ENCODE results near the gene APOBR.
"Not testable (repeated sequence)": the region's sequence is repeated elsewhere in the genome, so short reads cannot be mapped to it uniquely, and the experiment has no call there.

Gene APOBR

DNA sequence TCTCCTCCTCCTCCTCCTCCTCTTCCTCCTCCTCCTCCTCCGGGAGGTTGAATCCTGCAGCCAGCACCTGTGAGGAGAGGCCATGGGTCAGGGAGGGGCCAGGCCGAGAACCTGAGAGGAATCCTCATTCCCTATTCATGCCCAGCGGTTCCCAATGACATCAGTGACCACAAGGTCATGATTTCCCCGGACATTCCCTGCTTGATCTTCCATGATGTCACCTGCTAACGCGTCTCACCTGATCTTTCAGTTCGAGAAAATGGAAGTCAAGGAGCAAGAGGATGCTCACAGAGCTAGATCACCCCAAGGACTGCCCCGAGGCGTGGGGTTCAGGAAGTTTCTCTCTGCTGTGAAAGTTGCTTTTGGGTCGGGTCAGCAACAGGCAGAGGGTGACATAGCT is 5.4 kb downstream of the APOBR start:
- no peak for DNase-seq

DNA sequence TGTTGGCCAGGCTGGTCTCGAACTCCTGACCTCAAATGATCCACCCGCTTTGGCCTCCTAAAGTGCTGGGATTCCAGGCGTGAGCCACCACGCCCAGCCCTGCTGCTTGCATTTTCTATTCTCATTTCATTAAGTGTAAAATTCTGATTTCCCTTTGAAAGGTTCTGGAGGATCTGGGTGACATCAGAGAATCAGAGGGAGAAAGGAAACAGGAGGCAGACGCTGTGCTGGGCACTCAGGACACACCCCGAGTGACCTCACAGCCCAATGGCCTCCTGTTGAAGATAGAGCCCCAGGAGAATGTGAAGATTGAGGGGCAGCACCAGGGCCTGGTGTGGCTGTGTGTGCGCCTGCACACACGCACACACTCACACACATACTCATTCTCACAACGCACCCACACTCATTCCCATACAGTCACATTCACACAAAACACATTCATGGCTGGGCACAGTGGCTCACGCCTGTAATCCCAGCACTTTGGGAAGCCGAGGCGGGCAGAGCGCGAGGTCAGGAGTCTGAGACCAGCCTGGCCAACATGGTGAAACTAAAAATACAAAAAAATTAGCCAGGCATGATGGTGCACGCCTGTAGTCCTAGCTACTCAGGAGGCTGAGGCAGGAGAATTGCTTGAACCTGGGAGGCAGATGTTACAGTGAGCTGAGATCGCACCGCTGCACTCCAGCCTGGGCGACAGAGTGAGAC is 6.2 kb downstream of the APOBR start:
- DNase-seq: not testable (repeated sequence)

DNA sequence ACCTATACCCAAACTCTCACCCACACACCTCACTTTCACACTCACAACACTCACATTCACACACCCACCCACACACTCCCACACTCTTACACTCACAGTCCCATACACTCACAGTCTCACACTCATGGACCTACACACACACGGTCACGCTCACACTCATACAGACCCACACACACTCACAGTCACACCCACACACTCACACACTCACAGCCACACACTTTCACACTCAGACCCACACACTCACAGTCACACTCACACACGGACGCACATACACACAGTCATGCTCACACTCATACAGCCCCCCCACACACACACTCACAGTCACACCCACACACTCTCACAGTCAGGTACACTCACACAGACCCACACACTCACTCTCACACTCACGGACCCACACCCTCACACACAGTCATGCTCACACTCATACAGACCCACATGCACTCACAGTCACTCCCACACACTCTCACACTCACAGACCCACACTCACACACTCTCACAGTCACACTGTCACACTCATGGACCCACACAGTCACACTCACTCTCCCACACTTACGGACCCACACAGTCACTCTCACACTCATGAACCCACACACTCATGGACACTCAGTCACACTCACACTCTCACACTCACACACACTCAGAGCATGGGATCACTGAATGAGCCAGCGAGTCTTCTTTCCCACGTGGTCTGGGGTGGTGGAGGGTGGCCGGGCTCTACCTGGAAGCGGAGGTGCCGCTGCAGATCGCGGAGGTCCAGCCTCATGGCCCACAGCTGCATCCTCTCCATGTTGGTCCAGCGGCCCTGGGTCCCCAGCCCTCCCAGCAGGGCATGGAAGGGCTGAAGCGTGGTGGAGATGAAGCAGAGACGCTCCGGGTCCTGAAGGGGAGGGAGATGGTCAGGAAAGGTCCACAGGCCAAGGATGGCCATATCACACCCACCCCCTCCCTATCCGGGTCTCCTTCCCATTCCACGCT is 7.1 kb downstream of the APOBR start:
- DNase-seq: no peak

DNA sequence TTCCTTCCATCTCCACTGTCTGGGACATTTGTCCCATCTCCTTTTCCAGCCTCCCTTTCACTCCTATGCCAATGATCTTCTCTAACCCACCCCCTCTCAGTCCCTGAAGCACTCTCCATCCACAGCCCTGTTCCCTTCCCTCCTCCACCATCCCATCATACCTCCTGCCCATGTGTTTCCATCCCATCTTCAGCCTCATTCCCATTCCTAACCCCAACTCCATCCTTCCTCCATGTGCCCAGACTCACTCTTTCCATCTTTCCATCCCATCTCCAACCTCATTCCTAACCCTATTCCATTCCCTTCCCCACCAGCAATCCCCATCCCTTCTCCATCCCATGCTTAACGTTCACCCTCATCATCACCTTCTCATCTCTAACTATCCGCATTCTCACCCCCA is 7.8 kb downstream of the APOBR start:
- DNase-seq: no peak

DNA sequence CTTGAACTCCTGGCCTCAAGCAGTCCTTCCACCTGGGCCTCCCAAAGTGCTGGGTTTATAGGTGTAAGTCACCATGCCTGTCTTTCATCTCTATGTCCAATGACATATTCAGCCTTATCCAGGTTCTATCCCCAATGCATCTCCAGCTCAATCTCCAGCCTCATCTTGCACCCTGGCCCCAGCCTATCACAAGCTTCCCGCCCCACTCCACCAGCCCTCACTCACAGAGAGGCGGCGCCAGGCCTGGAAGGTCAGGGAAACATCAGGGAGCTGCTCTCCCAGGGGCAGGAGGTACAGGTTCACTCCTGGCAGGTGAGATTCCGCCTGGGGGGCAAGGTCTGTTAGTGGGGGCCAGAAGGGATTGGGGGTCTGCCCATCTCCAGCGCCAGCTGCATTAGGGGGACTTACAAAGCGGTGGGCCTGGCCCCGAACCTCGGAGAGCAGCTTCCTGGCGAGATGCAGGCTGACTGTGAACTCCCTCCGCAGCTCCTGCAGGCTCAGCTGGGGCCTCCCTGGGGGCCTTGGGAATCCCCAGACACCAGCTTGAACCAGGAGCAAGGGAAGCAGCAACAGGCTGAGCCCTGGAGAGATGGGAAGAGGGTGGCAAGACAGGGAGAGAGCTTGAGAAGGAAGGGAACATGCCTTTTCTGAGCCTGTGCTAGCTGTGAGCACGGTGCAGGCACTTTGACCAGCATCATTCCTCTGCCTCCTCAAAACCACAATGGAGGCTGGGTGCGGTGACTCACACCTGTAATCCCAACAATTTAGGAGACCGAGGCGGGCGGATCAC is 9.2 kb downstream of the APOBR start:
- DNase-seq: no peak

DNA sequence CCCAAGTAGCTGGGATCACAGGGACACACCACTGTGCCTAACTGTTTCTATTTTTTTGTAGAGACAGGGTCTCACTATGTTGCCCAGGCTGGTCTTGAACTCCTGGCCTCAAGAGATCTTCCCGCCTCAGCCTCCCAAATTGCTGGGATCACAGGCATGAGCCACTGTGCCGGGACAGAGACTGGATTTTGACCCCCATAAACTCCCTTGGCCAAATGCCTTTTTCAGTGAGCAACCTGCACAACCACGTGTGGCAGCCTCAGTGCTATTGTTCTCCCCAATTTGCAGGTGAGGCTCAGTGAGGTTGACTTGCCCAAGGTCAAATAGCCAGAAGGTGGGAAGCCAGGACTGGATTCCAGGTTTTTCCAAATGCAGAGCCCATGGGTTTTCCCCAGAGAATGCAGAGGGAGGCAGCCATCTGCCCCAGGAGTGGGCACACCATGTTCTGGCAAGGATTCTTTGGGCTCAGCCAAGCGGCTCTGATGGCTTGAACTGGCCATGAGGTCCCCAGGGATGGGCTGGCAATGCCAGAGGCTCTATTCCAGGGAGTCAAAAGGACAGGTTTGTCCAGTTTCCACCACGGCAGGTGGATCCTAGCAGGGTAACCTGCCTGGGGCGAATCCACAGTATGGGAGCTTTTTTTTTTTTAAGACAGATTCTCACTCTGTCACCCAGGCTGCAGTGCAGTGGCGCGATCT is 10.4 kb downstream of the APOBR start:
- DNase-seq: no peak

DNA sequence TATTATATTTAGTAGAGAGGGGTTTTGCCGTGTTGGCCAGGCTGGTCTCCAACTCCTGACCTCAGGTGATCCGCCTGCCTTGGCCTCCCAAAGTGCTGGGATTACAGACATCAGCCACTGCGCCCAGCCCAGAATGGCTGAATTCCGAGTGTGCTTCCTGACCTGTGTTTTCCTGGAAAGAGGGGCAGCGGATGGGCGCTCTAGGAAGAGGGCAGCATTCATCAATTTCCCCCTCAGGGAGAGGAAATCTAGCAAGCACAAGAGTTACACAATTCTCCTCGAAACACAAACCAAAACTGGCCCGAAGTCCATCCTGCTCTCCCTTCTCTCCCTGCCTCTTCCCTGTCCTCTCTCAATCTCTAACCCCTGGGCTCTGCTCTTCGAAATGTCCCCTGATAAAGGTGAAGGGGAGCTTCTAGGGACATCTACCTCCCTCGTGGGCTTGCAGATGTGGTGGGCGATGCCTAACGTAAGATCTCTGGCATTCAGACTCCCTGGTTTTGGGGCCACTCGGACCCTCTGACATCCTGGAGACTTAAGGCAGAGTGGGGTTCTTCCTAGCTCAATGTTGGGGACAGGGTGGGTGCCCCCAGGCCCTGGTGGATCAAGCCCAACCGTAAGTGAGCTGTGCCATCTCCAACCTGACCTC is 11.2 kb downstream of the APOBR start:
- no peak for DNase-seq

DNA sequence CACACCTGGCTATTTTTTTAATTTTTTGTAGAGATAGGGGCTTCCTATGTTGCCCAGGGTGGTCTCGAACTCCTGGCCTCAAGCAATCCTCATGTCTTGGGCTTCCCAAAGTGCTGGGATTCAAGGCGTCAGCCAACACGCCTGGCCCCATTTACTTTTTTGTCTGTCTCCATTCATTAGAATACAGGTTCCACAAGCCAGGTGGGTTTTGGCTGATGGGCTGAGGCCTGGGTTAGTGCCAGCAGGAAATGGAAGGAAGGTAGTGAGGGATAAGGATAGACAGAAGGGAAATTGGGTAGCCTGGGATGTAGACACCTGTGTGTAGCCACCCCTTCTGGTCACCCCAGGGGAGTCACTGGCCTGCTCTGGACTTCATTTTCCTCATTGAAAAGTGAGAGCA is 16.6 kb downstream of the APOBR start:
- no peak for DNase-seq

DNA sequence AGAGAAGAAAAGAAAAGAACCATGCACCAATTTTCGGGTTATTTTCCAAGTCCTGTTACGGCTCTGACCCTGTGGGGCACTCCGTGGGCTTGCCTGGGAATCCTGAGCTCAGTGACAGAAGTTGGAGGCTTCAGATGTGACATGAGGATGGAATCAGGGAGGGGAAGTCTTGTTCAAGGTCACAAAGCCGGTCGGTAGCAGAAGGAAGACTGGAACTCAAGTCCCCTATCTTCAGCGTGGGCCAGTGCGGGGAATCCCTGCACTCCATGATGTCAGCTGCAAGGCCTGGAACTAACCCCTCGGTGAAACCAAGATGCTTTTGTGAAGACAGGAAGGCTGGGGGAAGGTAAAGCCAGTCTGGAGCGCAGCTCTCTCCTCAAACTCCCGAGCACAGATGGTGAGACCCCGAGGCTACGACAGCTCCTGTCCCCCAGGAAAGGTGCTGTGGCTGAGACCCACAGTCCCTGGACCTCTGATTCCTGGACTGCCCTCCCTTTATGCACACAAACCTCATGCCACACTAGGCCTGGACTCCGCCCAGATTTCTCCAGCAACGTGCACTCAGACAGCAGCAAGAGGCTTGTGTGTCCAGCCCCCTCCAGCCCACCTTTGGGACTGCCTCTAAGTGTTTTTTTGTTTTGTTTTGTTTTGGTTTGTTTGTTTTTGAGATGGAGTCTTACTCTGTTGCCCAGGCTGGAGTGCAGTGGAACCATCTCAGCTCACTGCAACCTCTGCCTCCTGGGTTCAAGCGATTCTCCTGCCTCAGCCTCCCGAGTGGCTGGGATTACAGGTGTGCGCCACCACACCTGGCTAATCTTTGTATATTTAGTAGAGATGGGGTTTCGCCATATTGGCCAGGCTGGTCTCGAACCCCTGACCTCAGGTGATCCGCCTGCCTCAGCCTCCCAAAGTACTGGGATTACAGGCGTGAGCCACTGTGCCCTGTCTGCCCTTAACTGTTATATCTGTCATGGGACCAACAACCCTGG is 17.7 kb downstream of the APOBR start:
- DNase-seq: no peak

DNA sequence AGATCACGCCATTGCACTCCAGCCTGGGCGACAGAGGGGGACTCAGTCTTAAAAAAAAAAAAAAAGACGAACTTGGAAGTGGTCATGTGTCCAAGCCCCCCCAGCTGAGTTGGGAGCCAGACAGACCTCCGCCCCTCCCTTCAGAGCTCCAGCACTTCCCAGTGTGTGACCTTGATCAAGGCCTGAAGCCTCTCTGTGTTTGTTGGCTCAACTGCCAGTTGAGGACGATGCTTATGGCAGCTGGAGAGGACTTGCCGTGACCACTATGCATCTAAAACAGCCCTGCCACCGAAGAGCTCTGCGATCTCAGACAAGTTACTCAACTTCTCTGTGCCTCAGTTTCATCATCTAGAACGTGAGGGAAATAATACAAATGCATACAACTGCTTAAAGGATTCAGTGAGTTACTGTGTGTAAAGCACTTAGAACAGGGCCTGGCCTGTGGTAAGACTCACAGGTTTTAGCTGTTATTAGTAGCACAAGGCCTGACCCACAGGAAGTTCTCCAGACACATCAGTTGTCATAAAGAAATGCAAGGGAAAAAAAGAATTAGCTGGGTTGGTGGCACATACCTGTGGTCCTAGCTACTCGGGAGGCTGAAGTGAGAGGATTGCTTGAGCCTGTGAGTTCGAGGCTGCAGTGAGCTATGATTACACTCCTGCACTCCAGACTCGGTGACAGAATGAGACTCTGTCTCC is 19.2 kb downstream of the APOBR start:
- no peak for DNase-seq

DNA sequence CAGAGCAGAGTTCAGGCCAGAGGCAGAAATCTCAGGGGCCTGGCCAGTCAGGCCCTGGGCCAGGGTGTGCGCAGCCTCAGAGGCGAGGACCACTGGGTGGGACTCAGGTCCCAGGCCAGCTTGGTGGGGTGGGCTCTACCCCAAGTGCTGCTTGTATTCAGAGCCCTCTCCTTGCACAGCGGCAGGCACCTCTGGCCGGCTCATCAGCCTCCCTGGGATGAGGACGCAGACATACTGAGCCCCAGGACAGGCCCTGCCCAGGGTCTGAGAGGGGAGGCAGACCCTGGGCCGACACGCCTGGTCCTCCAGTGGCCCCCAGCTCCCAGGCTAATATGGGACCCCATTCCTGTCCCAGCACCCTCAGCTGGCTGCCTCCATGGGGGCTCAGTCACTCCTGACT is 19.8 kb downstream of the APOBR start:
- DNase-seq: no peak

DNA sequence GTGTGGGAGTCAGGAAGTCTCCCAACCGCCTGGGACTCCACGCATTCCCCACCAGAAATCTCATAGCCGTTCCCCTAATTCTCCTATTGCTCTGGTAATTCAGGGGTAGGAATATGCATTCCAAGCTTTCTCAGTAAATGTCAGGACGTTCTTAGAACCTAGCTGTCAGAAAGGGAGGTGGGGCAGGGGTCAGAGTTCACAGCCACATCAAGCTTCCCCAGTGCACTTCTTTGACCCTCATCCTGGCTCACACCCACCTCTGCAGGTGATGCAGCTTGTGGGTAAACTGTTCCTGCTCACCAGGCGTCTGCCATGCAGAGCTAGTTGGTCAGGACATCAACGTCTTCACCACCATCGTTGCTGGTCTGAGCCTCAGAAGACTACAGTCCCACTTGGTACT is 26.2 kb downstream of the APOBR start:
- no peak for DNase-seq

DNA sequence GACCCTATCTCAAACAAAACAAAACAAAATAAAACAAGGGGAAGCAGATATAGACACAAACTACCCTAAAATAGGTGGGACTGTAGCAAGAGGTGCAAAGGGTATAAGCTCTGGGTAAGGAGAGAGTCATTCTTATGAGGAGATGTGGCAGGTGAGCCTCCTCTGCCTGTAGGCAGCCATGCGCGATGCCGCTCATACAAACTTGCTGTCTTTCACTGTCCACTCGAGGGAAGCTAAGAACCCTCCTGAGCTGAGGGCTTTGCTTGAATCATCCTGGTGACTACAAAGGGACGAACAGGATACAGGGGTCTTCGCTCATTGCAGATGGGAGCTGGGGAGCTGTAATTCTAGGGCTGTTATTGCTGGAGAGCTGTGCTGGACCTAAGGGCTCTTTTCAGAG is 27.0 kb downstream of the APOBR start:
- no peak for DNase-seq

DNA sequence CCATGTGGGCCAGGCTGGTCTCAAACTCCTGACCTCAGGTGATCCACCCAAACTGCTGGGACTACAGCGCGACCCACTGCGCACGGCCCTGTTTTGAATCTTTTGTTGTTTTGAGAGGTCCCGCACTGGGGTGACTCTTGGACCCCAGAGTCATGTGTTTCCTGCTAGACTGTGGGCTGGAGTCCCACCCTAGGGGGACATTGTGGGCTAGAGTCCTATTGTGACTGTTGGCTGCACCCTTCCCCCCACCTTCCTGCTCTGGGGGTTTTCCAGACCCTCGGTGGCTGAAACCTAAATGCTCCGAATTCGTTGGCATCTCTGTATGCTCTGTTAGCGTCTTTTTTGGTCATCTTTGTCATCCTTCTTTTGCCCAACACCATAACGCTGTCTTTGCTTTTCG is 28.3 kb downstream of the APOBR start:
- DNase-seq: no peak

DNA sequence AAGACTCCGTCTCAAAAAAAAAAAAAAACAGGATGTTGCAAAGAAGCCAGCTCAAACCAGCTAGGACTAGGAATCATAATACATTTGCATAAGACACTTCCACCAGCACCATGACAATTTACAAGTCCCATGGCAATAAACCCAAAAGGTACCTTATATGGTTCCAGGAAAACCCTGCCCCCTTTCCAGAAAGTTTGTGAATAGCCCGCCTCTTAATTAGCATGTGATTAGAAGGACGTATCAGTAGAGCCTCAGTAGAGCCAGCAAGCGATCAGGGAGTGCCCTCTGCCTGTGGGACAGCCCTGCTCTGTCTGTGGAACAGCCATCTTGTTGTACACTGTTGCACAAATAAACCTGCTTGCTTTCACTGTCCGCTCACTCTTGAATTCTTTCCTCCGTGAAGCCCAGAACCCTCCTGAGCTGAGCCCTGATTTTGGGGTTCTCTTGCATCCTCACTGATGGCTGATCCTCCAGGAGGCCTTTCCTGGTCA is 30.3 kb downstream of the APOBR start:
- no peak for DNase-seq

DNA sequence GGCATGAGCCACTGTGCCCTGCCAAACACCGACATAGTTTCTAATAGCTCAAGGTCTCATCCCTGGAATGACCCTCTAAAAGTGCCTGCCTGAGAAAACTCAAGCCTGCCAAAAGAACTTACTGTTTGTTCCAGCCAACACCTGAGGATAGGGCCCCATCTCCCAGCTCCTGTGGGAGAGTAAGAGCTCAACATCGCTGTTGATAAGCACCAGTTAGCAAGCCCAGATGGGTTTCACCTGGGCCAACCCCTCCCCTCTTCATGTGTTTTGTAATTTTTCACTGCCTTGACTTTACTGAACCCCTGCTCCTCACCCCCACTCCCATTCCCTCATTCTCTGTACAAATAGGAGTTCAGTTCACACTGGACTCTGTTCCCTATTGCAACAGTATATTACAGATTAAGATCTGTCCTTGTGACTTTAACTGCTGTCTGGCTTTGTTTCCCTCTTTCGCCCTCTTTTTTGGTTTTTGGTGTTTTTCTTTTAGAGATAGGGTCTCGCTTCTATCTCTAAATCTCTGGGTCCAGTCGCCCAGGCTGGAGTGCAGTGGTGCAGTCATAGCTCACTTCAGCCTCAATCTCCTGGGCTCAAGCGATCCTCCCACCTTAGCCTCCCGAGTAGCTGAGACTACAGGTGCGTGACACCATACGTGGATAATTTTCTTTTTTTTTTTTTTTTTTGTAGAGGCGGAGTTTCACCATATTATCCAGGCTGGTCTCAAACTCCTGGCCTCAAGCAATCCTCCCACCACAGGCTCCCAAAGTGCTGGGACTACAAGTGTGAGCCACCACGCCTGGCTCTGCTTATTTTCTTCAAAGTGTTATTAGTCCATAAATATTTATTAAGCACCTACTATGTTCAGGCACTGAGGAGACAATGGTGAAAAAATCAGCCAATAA is 32.0 kb downstream of the APOBR start:
- DNase-seq: no peak

DNA sequence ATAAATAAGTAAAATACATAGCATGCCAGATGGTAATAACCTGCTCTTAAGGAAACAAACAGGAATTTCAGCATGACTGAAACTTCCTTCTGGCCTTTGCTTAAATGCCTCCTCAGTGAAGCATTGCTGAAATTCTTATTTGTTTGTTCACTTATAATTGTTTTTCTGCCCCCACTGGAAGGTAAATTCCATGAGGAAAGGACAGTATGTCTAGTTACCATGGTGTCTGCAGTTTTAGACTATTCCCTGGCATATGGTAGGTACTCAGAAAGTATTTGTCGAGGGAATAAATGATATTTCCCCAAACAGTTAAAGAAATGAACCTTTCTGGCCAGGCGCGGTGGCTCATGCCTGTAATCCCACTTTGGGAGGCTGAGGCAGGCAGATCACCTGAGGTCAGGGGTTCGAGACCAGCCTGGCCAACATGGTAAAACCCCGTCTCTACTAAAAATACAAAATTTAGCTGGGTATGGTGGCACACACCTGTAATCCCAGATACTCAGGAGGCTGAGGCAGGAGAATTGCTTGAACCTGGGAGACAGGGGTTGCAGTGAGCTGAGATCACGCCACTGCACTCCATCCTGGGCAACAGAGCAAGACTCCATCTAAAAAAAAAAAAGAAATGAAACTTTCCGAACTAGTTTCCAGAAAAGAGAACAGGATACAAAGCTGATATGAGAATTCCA is 32.8 kb downstream of the APOBR start:
- DNase-seq: not testable (repeated sequence)

DNA sequence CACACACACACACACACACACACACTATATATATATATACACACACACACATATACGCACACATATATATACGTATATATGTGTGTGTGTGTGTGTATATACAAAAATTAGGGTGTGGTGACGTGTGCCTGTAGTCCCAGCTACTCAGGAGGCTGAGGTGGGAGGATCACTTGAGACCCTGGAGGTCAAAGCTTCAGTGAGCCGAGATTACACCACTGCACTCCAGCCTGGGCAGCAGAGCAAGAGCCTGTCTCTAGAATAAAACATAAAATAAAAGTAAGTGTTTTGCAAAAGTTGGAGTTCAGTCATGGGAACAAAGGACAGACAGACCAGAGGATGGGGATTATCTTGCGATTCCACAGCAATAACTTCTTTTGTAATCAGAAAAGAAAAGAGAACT is 33.5 kb downstream of the APOBR start:
- DNase-seq: no peak

All from stimulated activated CD8-positive, alpha-beta memory T cell treated with anti-CD3 and anti-CD28 coated beads, Interleukin-4, amount 100 ng/mL, for 48 hours (primary cell).